Measurements from ENCODE around the gene PMAIP1. TPM values are rescaled to one million over a fixed set of nuclear protein-coding genes. Genes with fewer than 3 reads are reported as not detected.

PMAIP1 gene
- total and polyA plus RNA-seq, 9 of the 15 experiments (the other 6 are each of a cell fraction or from before 2014, with no cell fraction given): 8.0 to 22.9 (median 14.9) TPM

- TF ChIP-seq ZNF586 (CRISPR knock-in tag; conservative IDR thresholded peaks at IDR 0.05) (no peak), NR2C1 (IDR thresholded peaks at IDR 0.05) (no peak), NR2C1 (tag; IDR thresholded peaks at IDR 0.05) (no peak), ELK3 (CRISPR knock-in tag; IDR thresholded peaks at IDR 0.05) (no peak), NFATC3 (IDR thresholded peaks at IDR 0.05) (no peak)
Measured at GRCh38 chr18:59899298-59900221, at the start of gene PMAIP1 (continued).

- Histone ChIP-seq H3K9me1 (ENCODE audit: control insufficient read depth, insufficient read depth, low read length) (no peaks in the 10 kb centered on the region), H3K4me3 (no peak overlapping the region), H3K27ac (ENCODE audit: extremely low read depth, low read depth, low read length) (no peak overlapping the region), H3K4me1 (replicated peaks in 1 of 2; ENCODE audit: control insufficient read depth in 2 of 2, insufficient read depth in 2 of 2, low read length in 2 of 2) (no peaks in the 10 kb centered on the region), H3K79me2 (ENCODE audit: control insufficient read depth, insufficient read depth, low read length) (no peaks in the 10 kb centered on the region), H2AFZ (ENCODE audit: low read depth, low read length) (no peak overlapping the region), H4K20me1 (replicated peaks; ENCODE audit: control insufficient read depth, insufficient read depth, low read length) (no peaks in the 10 kb centered on the region), H3K36me3 (ENCODE audit: control insufficient read depth, insufficient read depth, low read length) (no peaks in the 10 kb centered on the region), H3K27me3 (ENCODE audit: control insufficient read depth in 2 of 2, insufficient read depth in 2 of 2, low read length in 2 of 2) (no peaks in the 10 kb centered on the region), H3K9me3 (replicated peaks; ENCODE audit: control insufficient read depth, insufficient read depth, low read depth, low read length) (no peaks in the 10 kb centered on the region), H3K4me2 (ENCODE audit: insufficient read depth, low read length) (no peak overlapping the region), H3K9ac (ENCODE audit: insufficient read depth in 1 of 2, low read depth in 2 of 2, low read length in 2 of 2) (no peak overlapping the region)
- ChIA-PET POLR2A (interaction anchor here (0.6 kb wide), 1 partner anchor 51 kb away, joined by 3 read pairs; no protein-coding TSS in a partner anchor), CTCF (ENCODE audit: low intra/inter-chr PET ratio) (no interaction called here)
- no peak for ATAC-seq
- BruUV-seq (replicated peaks): no TSS peak
- intact Hi-C loops (cut with micrococcal nuclease): no loop called here
- no peak for FAIRE-seq
- no peak for DNase-seq (ENCODE audit: extremely low read depth in 1 of 4, low spot score in 3 of 4)
- 39% methylated on average over 7 of the region's 8 CpGs for WGBS (ENCODE audit: insufficient coverage, low coverage, missing lambda C conversion rate)
- in situ Hi-C loops (cut with MboI): no loop called here
- no peak for TF ChIP-seq ZNF518B (CRISPR knock-in tag; IDR thresholded peaks at IDR 0.05)
- TF ChIP-seq WHSC1 (IDR thresholded peaks at IDR 0.05; ENCODE audit: low read length): no peak
- no peak for TF ChIP-seq ZNF175 (CRISPR knock-in tag; IDR thresholded peaks at IDR 0.05; ENCODE audit: low read depth)
- no peak for TF ChIP-seq HNRNPL (IDR thresholded peaks at IDR 0.05; ENCODE audit: low read depth, low read length)
- TF ChIP-seq JUND (IDR thresholded peaks at IDR 0.05; ENCODE audit: borderline replicate concordance, low read depth, low read length): no peak
- TF ChIP-seq JUND (tag; IDR thresholded peaks at IDR 0.05; ENCODE audit: borderline replicate concordance, low read depth, low read length): no peak
- no peak for TF ChIP-seq OTX1 (CRISPR knock-in tag; IDR thresholded peaks at IDR 0.05)
- TF ChIP-seq MBD2 (IDR thresholded peaks at IDR 0.05; ENCODE audit: borderline replicate concordance, low read depth): no peak
- TF ChIP-seq GATAD2B (IDR thresholded peaks at IDR 0.05; ENCODE audit: borderline replicate concordance): no peak
- TF ChIP-seq SLC30A9 (CRISPR knock-in tag; IDR thresholded peaks at IDR 0.05): no peak
- no peak for TF ChIP-seq SMAD2 (IDR thresholded peaks at IDR 0.05; ENCODE audit: low read depth, low read length)
- TF ChIP-seq NR2C1 (IDR thresholded peaks at IDR 0.05): no peak
- no peak for TF ChIP-seq NR2C1 (tag; IDR thresholded peaks at IDR 0.05)
Measured at GRCh38 chr18:59851784-59852399, 47.9 kb upstream of the PMAIP1 start.
